K562 (cell line): Measurements from ENCODE around the gene TMEM63A. TPM values are rescaled to one million over a fixed set of nuclear protein-coding genes. Genes with fewer than 3 reads are reported as not detected.
A peak's percentile ranks its signal among the peaks of the same experiment; 100 is the strongest.

Source experiments
- AFF1 ChIP-seq, 2 experiments: fragments of 450-650 bp; IDR thresholded peaks; 2 replicates each; pipeline ENCODE4 v1.6.1; 2018; ENCODE audit warnings: mild to moderate bottlenecking in 2 of 2, low read depth in 1 of 2; ENCODE audit not compliant: partially characterized antibody in 2 of 2
- CBFB ChIP-seq: sonication (generic); formaldehyde crosslinking; IDR thresholded peaks from 2 replicates; pipeline ENCODE4 v1.4.0; 2020; ENCODE audit warnings: mild to moderate bottlenecking, missing genetic modification reagents
- CC2D1A ChIP-seq: fragments of 450-650 bp; IDR thresholded peaks from 2 replicates; pipeline ENCODE4 v1.6.1; 2017; ENCODE audit warnings: mild to moderate bottlenecking
- HOXB6 ChIP-seq: fragments of 250-450 bp; sonication (Bioruptor Pico); IDR thresholded peaks from 2 replicates; pipeline ENCODE4 v1.5.1; 2022; ENCODE audit warnings: mild to moderate bottlenecking, borderline replicate concordance
- MAFG ChIP-seq: fragments of 450-650 bp; conservative IDR thresholded peaks from 2 replicates; pipeline ENCODE4 v1.6.1; 2016; ENCODE audit warnings: missing genetic modification characterization, missing compliant biosample characterization
- NFE2L1 ChIP-seq: fragments of 450-650 bp; IDR thresholded peaks from 2 replicates; pipeline ENCODE4 v1.6.1; 2016; ENCODE audit warnings: missing genetic modification characterization, low read depth, mild to moderate bottlenecking, missing compliant biosample characterization, moderate library complexity, borderline replicate concordance
- NFIX ChIP-seq: fragments of 250-450 bp; sonication (Bioruptor Pico); IDR thresholded peaks from 2 replicates; pipeline ENCODE4 v1.4.0; 2020; ENCODE audit warnings: low read depth, mild to moderate bottlenecking, moderate library complexity
- PCBP1 ChIP-seq: fragments of 200-400 bp; formaldehyde crosslinking; IDR thresholded peaks from 2 replicates; pipeline ENCODE4 v1.6.1; 2018; ENCODE audit warnings: mild to moderate bottlenecking, low read depth, low read length; ENCODE audit not compliant: poor library complexity, severe bottlenecking
- SMC3 ChIP-seq: conservative IDR thresholded peaks from 2 replicates; pipeline ENCODE4 v1.6.1; 2011; ENCODE audit warnings: low read depth, low read length, improper control_type of control experiment; ENCODE audit not compliant: insufficient read depth
- THRAP3 ChIP-seq: fragments of 450-650 bp; IDR thresholded peaks from 2 replicates; pipeline ENCODE4 v1.6.1; 2016; ENCODE audit warnings: mild to moderate bottlenecking, inconsistent platforms, borderline replicate concordance
- TRIM24 ChIP-seq, 2 experiments: fragments of 450-650 bp; IDR thresholded peaks; 2 replicates each; pipeline ENCODE4 v1.6.1; 2016
- ZKSCAN1 ChIP-seq: fragments of 150-350 bp; IDR thresholded peaks from 2 replicates; pipeline ENCODE4 v1.6.1; 2016; ENCODE audit warnings: low read depth, low read length
- ZNF217 ChIP-seq: sonication (generic); formaldehyde crosslinking; IDR thresholded peaks from 2 replicates; pipeline ENCODE4 v1.8.0; 2022; ENCODE audit warnings: mild to moderate bottlenecking, missing genetic modification reagents
- ZNF324 ChIP-seq: fragments of 250-450 bp; sonication (Bioruptor Pico); IDR thresholded peaks from 2 replicates; pipeline ENCODE4 v1.4.0; 2020; ENCODE audit warnings: mild to moderate bottlenecking
- ZNF512 ChIP-seq: IDR thresholded peaks from 2 replicates; pipeline ENCODE4 v1.6.1; 2016; ENCODE audit warnings: missing genetic modification characterization, missing compliant biosample characterization
- ZNF592 ChIP-seq: fragments of 450-650 bp; IDR thresholded peaks from 2 replicates; pipeline ENCODE4 v1.6.1; 2017; ENCODE audit warnings: antibody characterized with exemption, mild to moderate bottlenecking
- ZNF717 ChIP-seq: fragments of 250-450 bp; sonication (Bioruptor Pico); IDR thresholded peaks from 2 replicates; pipeline ENCODE4 v1.5.0; 2021
- polyA plus RNA-seq, 8 experiments: library from polyadenylated mRNA; depleted of rRNA in 4 of 8; stranded (reverse) in 5 of 8; unstranded in 3 of 8; fragments of >200 nt; fragmentation: Nextera tagmentation in 2 of 8; fragmentation: Illumina TruSeq in 1 of 8; extraction: Ambion mirVana in 2 of 8; extraction: Trizol in 1 of 8; gene quantifications; 2 replicates each; pipeline versions ENCODE4 v1.2.1 to v1.2.3, GENCODE V29; 2011 to 2014; ENCODE audit warnings: inconsistent platforms in 1 of 8, missing spikeins in 1 of 8
- total RNA-seq, 7 experiments: library from RNA; depleted of rRNA in 6 of 7; stranded (reverse); fragments of >200 nt in 6 of 7; fragmentation: Illumina TruSeq in 2 of 7; extraction: Trizol in 2 of 7; gene quantifications; 2 replicates each; pipeline versions ENCODE4 v1.2.1 to v1.2.3, GENCODE V29; 2011 to 2021; ENCODE audit warnings: low replicate concordance in 1 of 7

Gene TMEM63A
- total and polyA plus RNA-seq, 9 of the 15 experiments (the other 6 are each of a cell fraction or from before 2014, with no cell fraction given), result 2.0 to 54.6 (median 17.5) TPM

GRCh38 chr1:225917536-225917935 is 35.4 kb upstream of the TMEM63A start (continued):
- no peak for TF ChIP-seq NFIX (CRISPR knock-in tag)
- no peak for TF ChIP-seq CC2D1A
- no peak for TF ChIP-seq THRAP3
- no peak for TF ChIP-seq ZNF217 (CRISPR knock-in tag)
- 0 out of 2 replicates have a peak, but pooled peaks have one; percentile 32 for TF ChIP-seq ZNF592
- TF ChIP-seq SMC3, result no peak
- TF ChIP-seq CBFB (CRISPR knock-in tag), result no peak
- TF ChIP-seq ZNF324 (CRISPR knock-in tag), result no peak
- no peak for TF ChIP-seq PCBP1
- peak; percentile 94 for TF ChIP-seq NFE2L1 (tag)
- no peak for TF ChIP-seq ZNF512
- no peak for TF ChIP-seq TRIM24 (IDR thresholded peaks at IDR 0.05)
- no peak for TF ChIP-seq HOXB6
- TF ChIP-seq AFF1 (IDR thresholded peaks at IDR 0.05; ENCODE audit: low read depth in 1 of 2, partially characterized antibody in 2 of 2), result no peak
- no peak for TF ChIP-seq ZNF717 (CRISPR knock-in tag)
- TF ChIP-seq ZKSCAN1, result no peak
- peak; percentile 98 for TF ChIP-seq MAFG
